GM13977 (cell line): Measurements from ENCODE around the gene GOLGA6L2.
"Not testable (repeated sequence)": the region's sequence is repeated elsewhere in the genome, so short reads cannot be mapped to it uniquely, and the experiment has no call there.

Experiments used
- DNase-seq: peaks from one replicate; pipeline ENCODE4 v3.0.0; 2012; ENCODE audit warnings: low spot score
- in situ Hi-C: fragments of 300-500 bp; cut with MboI; formaldehyde crosslinking; loops from one replicate; pipeline ENCODE4 v1.12.0; 2022; ENCODE audit warnings: low sequenced_read_pairs, low pct_unique_long_range_greater_than_20kb, mixed read lengths, inconsistent platforms; ENCODE audit not compliant: unreplicated experiment
- TF ChIP-seq, protein P1 (sequence below): IDR thresholded peaks from 2 replicates; pipeline ENCODE4 v1.5.1; 2012; ENCODE audit warnings: mild to moderate bottlenecking, control low read depth; ENCODE audit not compliant: insufficient read depth; ENCODE audit errors: extremely low read depth, missing control alignments

GOLGA6L2 gene

DNA sequence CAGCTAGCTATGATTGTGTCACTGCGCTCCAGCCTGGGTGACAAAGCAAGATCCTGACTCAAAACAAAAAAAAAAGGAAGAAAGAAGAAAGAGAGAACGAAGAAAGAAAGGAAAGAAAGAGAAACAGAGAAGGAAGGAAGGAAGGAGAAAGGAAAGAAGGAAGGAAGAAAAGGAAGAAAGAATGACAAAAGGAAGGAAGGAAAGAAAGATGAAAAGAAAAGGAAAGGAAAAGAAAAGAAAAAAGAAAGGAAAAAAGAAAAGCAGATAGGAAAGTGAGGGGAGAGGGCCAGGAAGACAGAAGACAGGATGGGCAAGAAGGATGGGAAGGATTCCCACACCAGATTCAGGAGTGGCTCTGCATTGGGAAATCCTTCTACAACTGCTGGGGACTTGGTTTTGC, 44.9 kb downstream of the GOLGA6L2 start:
- TF ChIP-seq, protein P1, sequence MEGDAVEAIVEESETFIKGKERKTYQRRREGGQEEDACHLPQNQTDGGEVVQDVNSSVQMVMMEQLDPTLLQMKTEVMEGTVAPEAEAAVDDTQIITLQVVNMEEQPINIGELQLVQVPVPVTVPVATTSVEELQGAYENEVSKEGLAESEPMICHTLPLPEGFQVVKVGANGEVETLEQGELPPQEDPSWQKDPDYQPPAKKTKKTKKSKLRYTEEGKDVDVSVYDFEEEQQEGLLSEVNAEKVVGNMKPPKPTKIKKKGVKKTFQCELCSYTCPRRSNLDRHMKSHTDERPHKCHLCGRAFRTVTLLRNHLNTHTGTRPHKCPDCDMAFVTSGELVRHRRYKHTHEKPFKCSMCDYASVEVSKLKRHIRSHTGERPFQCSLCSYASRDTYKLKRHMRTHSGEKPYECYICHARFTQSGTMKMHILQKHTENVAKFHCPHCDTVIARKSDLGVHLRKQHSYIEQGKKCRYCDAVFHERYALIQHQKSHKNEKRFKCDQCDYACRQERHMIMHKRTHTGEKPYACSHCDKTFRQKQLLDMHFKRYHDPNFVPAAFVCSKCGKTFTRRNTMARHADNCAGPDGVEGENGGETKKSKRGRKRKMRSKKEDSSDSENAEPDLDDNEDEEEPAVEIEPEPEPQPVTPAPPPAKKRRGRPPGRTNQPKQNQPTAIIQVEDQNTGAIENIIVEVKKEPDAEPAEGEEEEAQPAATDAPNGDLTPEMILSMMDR = no peak
- no peak for DNase-seq
- in situ Hi-C loops = no loop called here

DNA sequence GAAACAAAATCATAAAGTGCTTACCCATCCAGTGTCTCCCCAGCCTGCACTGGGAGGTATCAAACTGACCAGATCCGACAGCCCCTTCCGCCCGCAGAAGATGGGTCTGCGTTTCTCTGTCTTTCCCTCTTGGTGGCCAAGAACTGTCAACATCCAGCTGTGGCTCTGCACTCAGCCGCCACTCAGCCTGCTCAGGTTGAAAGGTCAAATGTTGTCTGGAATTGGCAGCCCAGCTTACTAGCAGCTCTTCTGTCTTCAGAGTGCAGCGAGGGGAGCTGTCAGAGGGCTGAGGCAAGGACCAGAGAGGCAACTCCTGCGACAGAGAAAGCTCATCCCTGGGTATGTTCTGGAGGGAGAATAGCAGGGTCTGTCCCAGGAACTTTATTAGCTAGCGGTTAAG, 45.4 kb downstream of the GOLGA6L2 start:
- in situ Hi-C loops = no loop called here

DNA sequence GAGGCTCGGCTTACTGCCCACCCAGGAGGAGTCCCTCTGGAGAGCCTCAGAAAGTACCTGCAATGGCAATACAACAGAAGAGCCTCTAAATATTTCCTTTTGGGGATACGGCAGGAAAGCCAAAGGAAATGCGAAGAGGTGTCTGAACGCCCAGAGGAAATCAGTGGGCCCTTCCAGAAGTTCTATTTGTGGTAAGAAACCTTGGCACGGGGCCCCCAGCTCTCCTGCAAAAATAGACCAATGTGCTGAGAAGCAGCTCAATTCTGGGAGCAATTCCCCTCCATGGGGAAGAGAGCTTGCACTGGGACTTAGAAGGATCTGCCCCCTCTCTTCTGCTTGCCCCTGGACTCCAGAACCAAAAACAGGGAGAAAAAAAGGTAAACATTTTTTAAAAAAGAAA, 47.8 kb downstream of the GOLGA6L2 start:
- in situ Hi-C loops, DNase-seq: not testable (repeated sequence)

More for the DNA sequence above, 45.4 kb downstream of the GOLGA6L2 start:
- no peak for DNase-seq
- TF ChIP-seq, protein P1 = no peak

DNA sequence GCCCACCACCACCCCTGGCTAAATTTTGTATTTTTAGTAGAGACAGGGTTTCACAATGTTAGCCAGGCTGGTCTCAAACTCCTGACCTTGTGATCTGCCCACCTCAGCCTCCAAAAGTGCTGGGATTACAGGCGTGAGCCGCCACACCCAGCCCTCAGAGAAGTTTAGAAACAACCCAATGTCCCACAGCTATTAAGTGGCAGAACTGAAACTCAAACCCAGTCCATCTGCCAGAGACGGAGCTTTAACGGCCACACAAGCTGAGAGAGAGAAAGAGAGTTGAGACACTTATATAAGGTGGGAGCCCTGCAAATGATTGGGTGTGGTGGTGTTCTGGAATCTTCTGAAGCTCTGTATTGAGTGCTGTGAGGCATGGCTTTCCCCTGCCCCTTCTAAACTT, 48.7 kb downstream of the GOLGA6L2 start:
- in situ Hi-C loops, DNase-seq: not testable (repeated sequence)

DNA sequence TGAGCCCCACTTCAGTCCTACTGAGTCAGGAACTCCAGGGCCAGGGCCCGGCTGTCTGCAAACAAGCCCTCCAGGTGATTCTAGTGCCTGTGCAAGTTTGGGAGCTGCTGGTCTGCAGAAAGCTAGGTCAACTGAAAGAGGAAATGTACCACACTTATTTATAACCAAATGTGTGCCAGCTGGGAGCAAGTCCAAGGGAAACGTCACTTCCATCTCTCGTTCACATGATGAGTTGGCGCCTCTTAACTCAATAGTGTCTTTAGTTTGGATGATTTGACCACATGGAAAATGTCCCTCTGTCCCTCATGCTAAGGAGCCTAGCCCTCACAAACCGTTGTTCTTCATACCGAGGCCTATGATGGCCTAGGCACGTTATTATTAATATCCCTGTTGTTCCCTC, 49.3 kb downstream of the GOLGA6L2 start:
- no peak for DNase-seq
- in situ Hi-C loops = no loop called here
- TF ChIP-seq, protein P1 = no peak

DNA sequence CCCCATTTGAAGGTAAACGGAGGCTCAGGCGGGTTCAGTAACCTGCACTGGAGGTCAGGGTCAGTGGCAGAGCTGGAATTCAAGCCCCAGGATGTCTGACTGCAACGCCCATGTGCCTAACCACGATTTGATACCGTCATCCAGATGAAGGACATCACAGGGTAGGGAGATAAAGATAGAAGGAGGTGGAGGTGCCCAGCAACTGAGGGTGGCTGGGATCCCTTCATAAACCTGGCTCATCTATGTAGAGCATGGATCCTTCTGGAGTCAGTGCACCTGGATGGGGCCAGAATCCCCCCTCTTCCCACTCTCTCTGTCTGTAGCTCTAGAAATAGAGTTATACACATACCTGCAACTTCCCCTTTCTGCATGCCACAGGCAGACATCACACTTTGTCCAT, 51.2 kb downstream of the GOLGA6L2 start:
- TF ChIP-seq, protein P1 = no peak
- no peak for DNase-seq
- in situ Hi-C loops = no loop called here

DNA sequence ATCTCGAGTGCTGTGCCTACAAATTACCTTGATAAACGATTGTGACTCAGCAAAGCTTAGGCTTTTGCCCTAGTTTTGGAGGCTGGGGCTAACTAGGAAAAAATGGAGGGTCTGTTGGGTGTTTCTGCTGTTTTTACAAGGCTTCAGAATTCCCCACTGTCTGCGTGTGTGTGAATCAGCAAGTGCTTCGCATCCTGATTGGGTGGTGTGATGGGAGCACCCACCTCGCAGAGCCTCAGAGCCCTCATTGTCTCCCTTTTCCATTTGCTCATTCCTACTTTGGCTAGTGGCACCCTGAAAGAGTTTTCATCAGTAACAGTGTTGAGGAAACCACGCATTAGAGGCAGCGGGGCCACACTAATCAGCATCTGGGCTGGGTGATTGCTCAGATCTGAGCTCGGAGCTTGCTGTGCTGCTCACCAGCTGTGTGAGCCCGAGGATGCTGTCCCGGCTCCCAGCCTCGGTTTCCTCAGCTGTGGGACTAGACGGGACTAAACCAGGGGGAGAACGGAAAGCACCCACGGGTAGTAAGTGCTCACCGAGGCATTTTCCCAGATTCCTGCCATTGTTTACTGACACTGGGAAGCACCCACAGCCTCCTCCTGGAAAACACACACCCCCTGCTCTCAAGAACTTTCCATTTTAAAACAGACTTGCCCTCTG, 51.9 kb downstream of the GOLGA6L2 start:
- no peak for DNase-seq
- in situ Hi-C loops = no loop called here
- TF ChIP-seq, protein P1 = no peak
